NCI-H2171 treated with DMSO at 0.1 percent for 48 hours (cell line): ENCODE data around the gene LYL1.
A peak's percentile ranks its signal among the peaks of the same experiment; 100 is the strongest.

Experiments used
- DNase-seq: peaks from one replicate; lab custom pipeline; 2025; lab: John Stamatoyannopoulos, UW

The LYL1 gene

DNA sequence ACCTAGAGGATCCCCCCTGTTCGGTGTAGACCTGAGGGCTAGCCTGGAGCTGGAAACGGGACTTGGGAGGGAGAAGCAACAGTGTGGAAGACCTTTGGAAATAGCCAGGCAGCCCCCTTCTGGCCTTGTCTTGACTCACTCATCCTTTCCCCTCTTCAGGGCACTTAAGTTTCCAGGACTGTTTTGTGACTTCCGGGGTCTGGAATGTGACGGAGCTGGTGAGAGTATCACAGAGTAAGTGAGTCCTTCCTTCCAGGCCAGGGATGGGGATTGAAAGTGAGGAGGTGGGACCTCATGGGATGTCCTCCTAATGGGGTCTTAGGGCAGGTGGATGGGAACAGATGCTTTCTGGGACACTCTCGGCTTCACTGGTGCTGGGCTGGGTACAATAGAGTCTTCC is 29.4 kb downstream of the LYL1 start:
- DNase-seq, result no peak

DNA sequence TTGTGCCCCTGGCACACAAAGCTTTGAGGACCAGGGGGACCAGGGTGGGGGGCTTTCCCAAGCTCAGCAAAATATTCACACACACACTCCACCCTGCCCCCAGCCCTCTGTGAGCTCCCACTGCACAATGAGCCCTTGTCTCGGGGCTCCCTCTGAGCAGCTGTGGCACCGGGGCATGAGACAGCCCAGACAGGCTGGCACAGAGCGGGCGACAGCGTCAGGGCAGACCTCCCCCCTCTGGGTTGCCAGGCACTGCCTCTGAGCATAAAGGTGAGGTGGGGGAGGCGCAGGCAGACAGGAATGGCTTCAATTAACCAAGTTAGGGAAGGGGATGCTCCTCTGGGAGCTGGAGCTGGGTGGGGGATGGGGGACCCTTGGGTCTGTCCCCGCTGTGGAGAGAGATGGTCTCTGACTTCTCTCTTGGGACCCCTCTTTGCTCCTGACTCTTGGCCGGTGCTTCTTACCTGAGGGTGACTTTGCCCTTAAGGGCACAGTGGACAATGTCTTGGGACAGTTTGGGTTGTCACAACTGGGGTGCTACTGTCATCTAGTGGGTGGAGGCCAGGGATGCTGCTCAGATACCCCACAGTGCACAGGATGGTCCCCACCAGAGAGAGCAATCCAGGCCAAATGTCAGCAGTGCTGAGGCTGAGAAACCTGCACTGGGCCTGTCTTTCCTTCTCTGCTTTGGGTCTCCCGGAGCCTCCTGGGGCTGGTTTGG is 30.3 kb downstream of the LYL1 start:
- DNase-seq, result peak; percentile 60

- peak; percentile 60 for DNase-seq
Observed at GRCh38 chr19:13071444-13072187, 31.0 kb downstream of the LYL1 start.

GRCh38 chr19:13070425-13071140 is 32.1 kb downstream of the LYL1 start:
- DNase-seq, result no peak

DNA sequence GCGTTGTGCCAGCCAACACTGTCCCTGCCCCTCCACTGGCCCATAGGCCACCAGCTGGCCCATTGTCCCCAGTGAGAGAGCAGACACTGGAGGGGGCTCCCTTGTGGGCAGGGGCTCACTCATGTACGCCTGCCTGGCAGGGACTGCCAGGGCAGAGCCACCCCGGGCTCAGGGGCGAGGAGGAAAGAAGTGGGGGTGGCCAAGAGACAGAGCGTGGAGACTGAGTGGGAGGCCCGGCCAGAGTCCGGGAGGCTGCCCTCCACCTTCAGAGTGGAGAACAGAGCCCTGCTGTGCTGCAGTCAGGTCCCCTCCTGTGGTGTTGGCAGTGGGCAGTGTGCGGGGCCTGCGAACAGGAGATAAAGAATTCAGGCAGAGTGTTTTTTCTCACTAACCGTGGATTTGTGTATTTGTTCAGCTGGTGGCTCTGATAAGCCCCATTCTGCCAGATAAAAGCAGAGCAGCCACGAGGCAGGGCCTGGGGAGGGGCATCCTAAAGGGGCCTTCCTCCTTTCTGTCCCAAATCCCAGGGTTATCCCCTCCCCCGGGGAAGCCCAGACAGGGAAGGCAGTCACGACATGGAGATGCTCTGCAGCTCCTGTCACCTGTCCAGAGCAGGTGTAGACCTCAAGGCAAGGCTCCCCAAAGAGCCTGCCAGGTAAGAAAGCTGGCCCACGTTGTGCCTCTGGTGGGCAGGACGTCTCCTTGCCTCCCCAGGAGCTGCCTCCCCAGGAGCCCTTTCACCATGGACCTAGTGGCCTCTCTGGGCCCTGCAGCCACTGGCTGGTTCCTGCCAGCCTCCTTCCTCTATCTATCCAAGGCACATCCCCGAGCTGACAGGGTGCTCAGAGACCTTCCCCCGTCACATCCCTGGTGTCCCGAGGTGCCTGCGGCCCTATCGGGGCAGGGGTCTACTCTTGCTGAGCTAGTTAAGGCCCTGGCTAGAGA is 33.0 kb downstream of the LYL1 start:
- DNase-seq, result no peak

DNA sequence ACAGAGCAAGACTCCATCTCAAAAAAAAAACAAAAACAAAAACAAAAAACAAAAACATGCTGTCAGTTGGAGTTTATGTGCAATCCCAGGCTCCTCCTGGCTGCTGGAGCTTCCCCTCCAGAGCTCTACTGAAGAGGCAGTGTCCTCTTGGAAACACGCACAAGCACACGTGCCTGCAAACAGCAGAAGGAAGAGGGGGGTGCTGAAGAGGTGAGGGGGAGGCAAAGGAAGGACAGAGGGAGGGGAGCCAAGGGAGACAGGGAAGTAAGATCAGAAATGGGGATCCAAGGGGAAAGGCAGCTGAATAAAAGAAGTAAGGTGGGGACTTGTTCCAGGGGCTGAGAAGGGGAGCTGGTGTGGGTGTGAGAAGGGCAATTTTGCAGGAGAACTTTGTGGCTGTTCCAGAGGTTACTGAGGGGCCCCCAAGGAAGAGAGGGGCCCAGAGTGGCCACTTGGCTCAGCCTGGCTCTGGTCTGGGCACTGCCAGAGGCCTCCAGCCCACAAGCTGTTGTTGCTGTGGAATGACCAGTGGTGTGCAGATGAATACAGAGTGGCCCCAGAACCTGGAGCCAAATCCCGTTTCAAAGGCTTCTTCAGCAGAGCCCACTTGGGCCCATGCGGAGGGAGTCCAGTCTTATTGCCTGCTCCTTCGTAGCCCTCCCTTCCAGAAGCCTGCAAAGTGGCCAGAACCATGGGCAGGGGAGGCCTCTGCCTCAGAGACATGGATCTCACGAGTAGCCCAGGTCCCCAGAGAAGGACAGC is 34.4 kb downstream of the LYL1 start:
- no peak for DNase-seq

GRCh38 chr19:13066933-13067807 is 35.5 kb downstream of the LYL1 start:
- no peak for DNase-seq

GRCh38 chr19:13066226-13066625 is 36.4 kb downstream of the LYL1 start:
- DNase-seq, result no peak

DNA sequence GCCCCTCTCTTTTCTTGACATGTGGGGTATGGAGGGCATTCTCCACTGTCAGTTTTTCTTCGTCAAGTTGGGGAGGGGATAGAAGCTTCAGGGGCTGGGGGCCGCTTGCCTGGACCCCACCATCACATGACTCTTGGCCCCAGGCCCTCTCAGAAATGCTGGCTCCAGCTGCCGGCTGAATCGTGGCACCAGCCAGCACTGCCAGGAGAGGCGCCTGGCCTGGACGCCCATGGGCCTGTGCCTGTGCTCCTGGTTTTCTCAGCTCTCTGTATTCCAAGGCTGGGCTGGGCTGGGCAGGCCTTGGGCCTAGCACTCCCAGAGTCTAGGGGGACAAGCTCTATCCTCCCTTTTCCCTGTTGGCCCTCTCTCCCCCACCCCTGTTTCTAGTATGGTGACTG is 38.6 kb downstream of the LYL1 start:
- DNase-seq, result no peak

- DNase-seq, result no peak
Observed at GRCh38 chr19:13063461-13064091, 39.1 kb downstream of the LYL1 start.

- DNase-seq, result no peak
Observed at GRCh38 chr19:13062317-13062716, 40.3 kb downstream of the LYL1 start.

DNA sequence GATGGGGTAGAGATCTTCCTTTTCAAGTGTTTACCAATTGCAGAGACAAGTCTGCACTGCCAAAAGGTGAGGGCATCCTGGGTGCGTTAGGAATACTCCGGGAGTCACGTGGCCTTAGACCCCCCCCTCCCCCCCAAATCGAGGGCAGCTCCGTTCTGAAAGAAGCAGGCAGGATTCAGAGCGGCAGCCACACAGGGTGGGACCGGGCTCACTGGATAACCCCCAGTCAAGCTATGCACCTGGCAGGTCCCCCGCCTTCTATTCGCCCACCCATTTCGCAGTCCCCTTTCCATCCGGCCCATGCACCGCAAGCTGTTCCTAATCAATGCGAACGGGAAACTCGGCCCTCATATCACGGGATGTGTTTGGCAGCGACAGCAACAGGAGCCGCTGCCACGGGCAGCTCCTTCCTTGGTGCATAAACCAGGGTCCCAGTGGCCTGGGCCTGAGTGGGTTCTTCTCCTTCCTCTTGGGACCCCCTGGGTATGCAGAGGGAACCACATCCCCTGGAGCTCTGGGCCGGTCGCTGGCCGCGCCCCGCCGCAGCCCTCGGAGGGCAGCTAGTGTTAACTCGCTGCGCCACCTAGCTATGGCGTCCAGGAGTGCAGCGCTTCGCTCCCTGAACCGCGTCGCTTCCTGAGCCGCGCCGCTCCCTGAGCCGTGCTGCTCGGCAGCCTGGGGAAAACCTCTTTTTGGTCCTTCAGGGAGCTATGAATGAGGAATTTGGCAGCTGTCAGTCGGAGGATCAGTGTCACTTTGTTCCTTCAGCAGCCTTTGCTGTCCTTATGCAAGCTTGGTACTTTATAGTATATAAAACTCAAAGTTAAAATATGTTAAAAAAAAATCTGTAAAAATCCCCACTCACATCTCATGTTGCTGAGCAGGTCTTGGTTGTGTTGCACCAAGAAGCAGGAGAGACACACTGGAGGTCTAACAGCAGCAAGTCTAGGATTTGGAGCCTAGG is 41.4 kb downstream of the LYL1 start:
- DNase-seq, result peak; percentile 85

DNA sequence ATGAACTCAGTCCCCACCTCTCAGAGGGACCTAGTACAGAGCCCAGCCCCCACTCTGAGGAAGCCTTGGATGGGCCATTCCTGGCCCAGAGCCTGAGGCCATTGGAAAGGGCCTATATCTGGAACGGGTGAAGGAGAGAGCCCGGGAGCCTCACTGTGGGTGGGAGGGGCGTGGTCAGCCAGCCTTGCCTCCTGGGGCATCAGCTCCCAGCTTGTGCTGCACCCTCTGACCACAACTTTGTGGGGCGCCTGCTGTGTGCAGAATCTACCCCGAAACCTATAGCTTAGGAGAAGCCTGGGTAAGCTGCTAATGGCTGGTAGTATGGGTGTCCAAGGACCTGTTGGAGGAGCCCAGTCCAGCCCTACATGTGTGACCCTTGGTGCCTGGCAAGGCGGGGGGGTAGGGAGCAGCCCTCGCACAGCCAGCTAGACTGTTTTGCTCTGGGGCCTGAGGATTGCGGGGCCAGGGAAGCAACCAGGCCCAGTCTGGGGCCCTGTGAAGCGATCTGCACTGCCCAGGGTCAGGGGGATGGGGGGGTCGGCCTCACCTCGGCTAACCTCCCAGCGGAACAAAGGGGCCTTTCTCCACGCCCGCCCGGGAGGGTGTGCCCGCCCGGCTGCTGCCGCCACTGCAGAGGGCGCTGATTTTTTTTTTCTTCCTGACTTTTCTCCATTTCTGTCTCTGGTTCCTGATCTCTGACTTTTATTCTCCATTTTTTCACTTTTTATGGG is 42.3 kb downstream of the LYL1 start:
- no peak for DNase-seq

DNA sequence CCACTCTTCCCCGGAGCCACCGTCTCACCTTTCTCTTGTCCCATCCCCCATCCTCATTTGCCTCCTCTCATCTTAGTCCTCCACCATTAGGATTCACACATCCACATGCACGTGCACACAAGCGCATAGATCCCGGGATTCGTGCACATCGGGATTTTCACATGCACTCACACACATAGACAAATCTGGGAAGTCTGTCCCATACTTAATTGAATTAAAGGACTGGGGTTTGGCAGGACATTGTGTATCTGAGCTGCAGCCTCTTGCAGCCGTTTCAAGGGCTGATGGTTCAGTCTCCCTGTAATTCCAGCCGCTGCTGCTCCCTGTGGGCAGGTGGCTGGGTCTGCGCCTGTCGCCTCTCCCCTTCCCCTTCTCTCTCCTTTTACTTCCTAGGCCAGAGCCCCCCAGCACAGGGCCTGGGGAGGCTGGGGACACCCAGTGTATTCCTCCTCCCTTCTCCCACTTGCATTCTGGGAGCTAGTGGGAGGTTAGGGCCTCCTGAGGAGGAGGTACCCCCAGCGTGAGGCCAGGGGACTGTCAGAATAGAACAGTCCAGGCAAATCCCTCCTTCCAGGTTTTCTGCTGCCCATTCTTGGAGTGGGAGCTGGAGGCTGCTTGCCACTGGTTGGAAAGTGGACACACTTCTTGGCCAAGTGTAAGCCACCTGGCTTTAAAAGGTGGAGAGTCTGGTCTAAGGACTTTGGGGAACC is 43.6 kb downstream of the LYL1 start:
- DNase-seq, result no peak

- DNase-seq, result peak; percentile 53
Observed at GRCh38 chr19:13057744-13058143, 44.9 kb downstream of the LYL1 start.

GRCh38 chr19:13057147-13057572 is 45.5 kb downstream of the LYL1 start:
- no peak for DNase-seq

GRCh38 chr19:13056052-13056660 is 46.5 kb downstream of the LYL1 start:
- no peak for DNase-seq
